T1000 (cell line): ENCODE measurements around the gene FAM168A.
A peak's percentile ranks its signal among the peaks of the same experiment; 100 is the strongest.

Source experiments
- DNase-seq: peaks from one replicate; lab custom pipeline; 2025; ENCODE audit warnings: mixed read lengths; lab: John Stamatoyannopoulos, UW

FAM168A gene

GRCh38 chr11:73366265-73366610 lies 231.7 kb downstream of the FAM168A start:
- no peak for DNase-seq

- no peak for DNase-seq
Measured at GRCh38 chr11:73365352-73366264, 232.3 kb downstream of the FAM168A start.

GRCh38 chr11:73363147-73363546 lies 234.8 kb downstream of the FAM168A start:
- DNase-seq, result no peak

- DNase-seq, result no peak
Measured at GRCh38 chr11:73361953-73362776, 235.7 kb downstream of the FAM168A start.

GRCh38 chr11:73360743-73361369 lies 237.1 kb downstream of the FAM168A start:
- DNase-seq, result no peak

GRCh38 chr11:73359930-73360742 lies 237.8 kb downstream of the FAM168A start:
- no peak for DNase-seq

- DNase-seq, result peak; percentile 24
Measured at GRCh38 chr11:73359341-73359740, 238.6 kb downstream of the FAM168A start.

- DNase-seq, result no peak
Measured at GRCh38 chr11:73358071-73358470, 239.8 kb downstream of the FAM168A start.

GRCh38 chr11:73356979-73357860 lies 240.7 kb downstream of the FAM168A start:
- DNase-seq, result no peak

GRCh38 chr11:73355109-73355508 lies 242.8 kb downstream of the FAM168A start:
- no peak for DNase-seq

GRCh38 chr11:73353422-73353821 lies 244.5 kb downstream of the FAM168A start:
- no peak for DNase-seq

GRCh38 chr11:73350908-73351636 lies 246.8 kb downstream of the FAM168A start:
- DNase-seq, result peak; percentile 56
